ENCODE data around the gene ARL1.
A peak's percentile ranks its signal among the peaks of the same experiment; 100 is the strongest.
"Not testable (repeated sequence)": the region's sequence is repeated elsewhere in the genome, so short reads cannot be mapped to it uniquely, and the experiment has no call there.

The ARL1 gene

GRCh38 chr12:101407436-101408345, at the start of gene ARL1:
ARL1 (minus strand) TSS chr12:101407772; CDS start chr12:101407645, 127 bp downstream.
- peak; percentile 80 to 86 for DNase-seq

- peak in 1 of 2 experiments; percentile 12 for DNase-seq
Measured at GRCh38 chr12:101455685-101456084, 48.1 kb upstream of the ARL1 start.

- DNase-seq, result peak in 1 of 2 experiments; percentile 7
Measured at GRCh38 chr12:101441461-101442224, 34.1 kb upstream of the ARL1 start.

GRCh38 chr12:101439236-101439635, 31.7 kb upstream of the ARL1 start:
- no peak for DNase-seq

- DNase-seq, result no peak
Measured at GRCh38 chr12:101436136-101436535, 28.6 kb upstream of the ARL1 start.

DNA sequence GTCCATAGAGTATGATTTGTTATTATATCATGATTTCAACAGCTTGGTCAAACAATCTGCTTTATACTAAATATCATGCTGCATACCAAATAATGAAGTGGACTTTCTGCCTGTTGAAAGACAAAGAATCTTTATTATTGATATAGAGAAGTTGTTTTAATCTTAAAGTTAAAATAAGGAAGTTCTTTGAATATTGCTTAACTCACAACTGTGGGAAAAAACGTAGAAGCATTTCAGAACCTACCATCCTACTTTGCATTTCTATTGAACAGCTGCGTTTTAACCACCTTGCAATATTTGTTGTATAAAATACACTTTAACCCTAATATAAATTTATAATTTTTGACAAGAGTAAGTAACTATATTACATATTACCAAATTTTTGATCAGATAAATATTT, 22.9 kb upstream of the ARL1 start:
- DNase-seq, result peak; percentile 11 to 22

DNA sequence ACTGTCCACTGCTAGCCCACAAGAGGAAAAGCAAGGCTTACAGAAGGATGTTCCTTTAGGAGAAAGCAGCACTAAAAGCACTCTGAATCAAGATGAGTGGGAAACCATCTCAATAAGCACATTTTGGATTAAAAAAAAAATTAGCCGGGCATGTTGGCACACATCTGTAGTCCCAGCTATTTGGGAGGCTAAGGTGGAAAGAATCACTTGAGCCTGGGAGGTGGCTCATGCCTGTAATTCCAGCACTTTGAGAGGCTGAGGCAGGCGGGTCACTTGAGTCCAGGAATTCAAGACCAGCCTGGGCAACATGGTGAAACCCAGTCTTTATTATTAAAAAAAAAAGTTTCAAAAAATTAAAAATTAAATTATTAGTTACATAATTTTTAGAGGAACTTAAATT, 17.0 kb upstream of the ARL1 start:
- no peak for DNase-seq

GRCh38 chr12:101422066-101422465, 14.5 kb upstream of the ARL1 start:
- not testable (repeated sequence) for DNase-seq

DNA sequence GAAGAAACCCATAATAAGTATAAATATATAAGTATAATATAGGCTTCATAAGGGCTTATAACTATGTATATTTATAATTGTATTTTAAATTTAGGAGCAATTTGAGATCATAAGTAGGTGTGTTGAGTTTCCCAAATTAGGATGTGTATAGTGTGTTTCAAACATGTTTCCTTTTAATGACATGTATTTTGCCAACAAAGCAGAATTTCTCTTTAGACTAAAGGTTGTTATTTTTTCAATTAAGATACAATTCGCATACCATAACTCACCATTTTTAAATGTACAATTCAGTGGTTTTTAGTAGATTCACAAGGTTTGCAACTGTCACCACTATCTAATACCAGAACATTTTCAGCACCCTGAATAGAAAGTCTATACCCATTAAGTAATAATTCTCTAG, 7.7 kb upstream of the ARL1 start:
- DNase-seq, result no peak

GRCh38 chr12:101414533-101415119, 7.1 kb upstream of the ARL1 start:
- DNase-seq, result peak; percentile 48 to 78

DNA sequence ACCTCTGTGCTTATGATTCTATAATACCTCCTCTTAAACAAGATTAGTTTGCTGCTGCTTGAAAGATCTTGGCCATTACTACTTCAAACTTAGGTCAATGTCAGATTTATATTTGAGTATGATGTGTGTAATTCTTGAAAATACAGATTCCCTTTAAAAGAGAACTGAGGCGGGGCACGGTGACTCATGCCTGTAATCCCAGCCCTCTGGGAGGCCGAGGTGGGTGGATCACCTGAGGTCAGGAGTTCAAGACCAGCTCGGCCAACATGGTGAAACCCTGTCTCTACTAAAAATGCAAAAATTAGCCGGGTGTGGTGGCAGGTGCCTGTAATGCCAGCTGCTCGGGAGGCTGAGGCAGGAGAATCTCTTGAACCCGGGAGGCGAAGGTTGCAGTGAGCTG, 2.6 kb upstream of the ARL1 start:
- DNase-seq, result not testable (repeated sequence)

DNA sequence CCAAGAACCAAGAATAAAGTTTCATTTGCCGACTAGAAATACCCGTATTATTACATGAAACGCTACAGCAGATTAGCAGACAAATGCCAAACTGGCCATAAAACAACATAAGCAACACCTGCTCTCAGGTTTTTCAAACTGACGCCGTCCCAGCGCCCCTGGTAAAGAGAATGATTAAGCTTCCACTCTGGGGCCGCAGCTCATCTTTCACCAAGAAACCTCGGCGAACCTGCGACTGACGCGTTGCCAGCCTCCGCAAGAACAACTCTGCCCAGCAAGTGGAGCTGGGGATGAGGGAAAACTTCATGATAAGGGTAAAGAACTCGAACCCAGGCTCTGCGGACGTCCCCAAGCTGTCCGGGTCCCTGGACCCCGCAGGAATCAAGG, 530 bp downstream of the ARL1 start:
- DNase-seq, result no peak

GRCh38 chr12:101391181-101391580, 16.4 kb downstream of the ARL1 start:
- DNase-seq, result not testable (repeated sequence)

DNA sequence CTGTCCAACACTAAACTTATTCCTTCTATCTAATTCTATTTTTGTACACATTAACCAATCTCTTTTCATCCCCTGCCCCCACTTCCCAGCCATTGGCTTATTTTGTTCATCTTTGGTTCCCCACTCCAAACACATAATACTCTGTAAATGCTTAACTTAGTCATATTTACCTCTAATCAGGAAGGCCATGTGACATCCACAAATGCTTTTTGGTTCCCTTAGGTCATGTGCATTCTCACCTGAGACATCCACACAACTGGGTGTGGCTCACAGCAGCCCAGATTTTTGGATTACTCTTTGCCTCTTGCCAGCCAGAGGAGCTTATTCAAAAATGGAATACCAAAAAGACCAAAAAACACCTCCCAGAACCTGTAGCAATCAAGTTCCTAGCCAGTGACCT, 28.4 kb downstream of the ARL1 start:
- DNase-seq, result no peak

- no peak for DNase-seq
Measured at GRCh38 chr12:101375573-101375972, 32.0 kb downstream of the ARL1 start.

DNA sequence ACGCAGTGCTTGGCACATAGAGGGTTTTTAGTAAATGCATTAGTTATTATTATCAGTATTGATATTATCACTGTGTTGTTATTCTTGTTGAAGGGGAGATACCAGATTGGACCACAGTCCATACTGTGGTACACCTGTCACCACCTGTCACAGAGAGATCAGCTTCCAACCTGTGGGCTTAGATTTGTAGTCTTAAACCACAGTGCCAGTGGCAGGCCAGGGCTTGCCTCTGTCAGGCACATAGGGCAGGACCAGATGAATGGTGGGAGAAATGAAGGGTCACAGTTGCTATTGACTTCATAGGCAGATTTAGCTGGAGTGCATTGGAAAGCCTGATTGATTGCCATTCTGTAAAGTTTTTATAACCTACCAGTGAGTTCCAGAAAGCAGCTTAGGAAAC, 35.1 kb downstream of the ARL1 start:
- DNase-seq, result no peak

GRCh38 chr12:101368016-101368415, 39.6 kb downstream of the ARL1 start:
- no peak for DNase-seq

GRCh38 chr12:101361455-101361854, 46.1 kb downstream of the ARL1 start:
- no peak for DNase-seq

DNA sequence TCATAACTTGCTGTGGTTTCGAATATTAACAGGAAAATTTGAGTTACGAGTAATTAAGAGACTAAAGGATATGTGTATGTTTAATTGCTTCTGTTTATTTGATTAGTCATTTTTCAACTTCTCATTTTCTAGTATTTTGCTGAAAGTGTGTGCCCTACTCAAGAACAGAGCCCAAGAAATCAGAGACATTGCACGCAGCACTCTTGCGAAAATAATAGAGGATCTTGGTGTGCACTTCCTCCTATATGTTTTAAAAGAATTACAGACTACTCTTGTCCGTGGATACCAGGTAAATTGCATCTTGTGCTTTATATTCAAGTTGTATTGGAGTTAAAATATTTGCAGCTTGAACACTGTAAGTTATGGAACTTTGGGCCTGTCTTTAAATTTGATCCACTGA, 50.8 kb downstream of the ARL1 start:
- no peak for DNase-seq

- no peak for DNase-seq
Measured at GRCh38 chr12:101351682-101352081, 55.9 kb downstream of the ARL1 start.

DNA sequence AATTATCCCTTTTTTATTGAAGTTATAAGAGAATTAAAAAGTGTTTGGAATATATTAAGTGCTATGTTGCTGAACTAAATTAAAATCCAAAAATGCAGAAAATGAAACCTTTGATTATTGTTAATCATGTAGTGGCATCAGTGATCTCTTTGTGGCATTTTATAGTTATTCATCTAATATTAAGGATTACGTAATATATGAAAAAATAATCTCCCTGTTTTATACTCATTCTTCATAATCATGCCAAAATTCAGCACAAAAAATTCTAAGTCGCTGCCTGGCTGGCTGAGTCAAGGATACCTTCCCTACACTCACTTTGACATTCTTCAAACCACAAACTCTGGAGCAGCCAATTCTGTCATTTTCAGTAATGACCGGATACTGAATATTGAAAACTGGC, 63.7 kb downstream of the ARL1 start:
- DNase-seq, result no peak
